ENCODE data around the gene CELSR1.
A peak's percentile ranks its signal among the peaks of the same experiment; 100 is the strongest.

CELSR1 gene

DNA sequence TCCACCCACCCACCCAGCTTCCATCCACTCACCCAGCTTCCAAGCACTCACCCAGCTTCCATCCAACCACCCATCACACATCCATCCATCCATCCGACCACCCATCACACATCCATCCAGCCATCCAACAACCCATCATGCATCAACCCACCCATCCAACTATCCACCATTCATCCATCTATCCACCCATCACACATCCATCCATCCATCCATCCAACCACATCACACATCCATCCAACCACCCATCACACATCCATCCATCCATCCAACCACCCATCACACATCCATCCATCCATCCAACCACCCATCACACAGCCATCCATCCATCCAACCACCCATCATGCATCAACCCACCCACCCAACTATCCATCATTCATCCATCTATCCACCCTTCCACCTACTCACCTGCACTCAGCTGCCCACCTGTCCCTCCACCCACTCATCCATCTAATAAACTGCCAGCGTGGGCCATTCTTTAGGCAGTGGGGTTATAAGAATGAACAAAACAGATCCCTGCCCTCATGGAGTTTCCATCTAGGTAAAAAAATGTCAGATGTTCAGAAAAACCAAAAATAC lies 88.2 kb downstream of the CELSR1 start:
- no peak for DNase-seq (ENCODE audit: low read depth in 3 of 3)

DNA sequence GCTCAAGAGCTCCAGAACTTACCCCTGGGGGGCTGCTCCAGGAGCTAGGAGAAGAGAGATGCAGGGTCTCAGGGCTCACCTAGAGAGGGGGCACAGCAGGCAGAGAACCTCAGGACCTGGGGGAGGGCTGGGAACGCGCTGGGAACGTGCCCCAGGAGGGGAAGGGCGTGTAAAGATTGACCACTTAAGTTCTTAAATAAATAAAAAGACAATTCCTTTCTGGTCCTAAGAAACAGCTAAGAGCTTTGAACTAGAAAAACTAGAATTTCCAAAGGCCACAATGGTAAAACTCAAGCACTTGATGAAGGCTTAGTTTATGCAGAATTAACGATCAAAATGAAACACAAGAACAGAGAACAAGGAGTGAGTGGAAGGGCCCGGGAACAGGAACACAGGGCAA lies 89.1 kb downstream of the CELSR1 start:
- no peak for DNase-seq (ENCODE audit: low read depth in 3 of 3)

DNA sequence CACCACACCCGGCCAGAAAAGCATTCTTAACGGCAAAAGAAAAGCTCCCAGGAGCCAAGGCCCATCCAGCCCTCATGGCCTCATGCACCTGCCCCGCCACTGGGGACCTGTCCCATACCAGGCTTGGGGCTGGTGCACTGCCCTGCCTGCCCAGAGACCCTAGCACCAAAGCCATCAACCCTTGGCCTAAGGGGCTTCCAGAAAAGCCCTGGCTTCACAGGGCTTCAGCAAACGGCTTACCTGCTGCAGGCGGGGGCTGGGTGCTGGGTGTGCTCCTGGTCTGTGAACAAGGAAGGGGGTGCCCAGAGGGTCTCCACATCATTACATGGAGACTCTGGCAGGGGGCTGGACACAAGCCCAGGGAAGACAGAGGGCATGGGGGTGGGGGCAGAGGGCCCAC lies 89.5 kb downstream of the CELSR1 start:
- DNase-seq (ENCODE audit: low read depth in 3 of 3), result no peak

DNA sequence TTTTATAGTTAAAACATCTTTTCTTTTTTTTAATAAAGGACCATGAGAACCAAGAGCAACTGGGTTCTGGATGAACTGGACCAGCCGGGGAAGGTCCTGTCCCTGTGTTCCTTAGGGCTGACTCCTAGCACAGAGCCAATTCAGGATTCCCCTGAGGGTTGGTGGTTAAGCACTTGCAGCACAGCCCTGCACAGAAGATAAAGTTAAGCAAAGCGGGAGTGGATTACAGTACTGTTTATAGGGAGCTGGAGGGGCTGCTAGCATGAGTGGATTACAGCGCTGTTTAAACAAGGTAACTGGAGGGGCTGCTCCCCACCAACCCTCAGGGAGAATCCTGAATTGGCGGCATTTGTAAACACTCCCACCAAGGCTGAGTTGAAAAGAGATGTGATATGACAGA lies 90.6 kb downstream of the CELSR1 start:
- no peak for DNase-seq (ENCODE audit: low read depth in 3 of 3)

DNA sequence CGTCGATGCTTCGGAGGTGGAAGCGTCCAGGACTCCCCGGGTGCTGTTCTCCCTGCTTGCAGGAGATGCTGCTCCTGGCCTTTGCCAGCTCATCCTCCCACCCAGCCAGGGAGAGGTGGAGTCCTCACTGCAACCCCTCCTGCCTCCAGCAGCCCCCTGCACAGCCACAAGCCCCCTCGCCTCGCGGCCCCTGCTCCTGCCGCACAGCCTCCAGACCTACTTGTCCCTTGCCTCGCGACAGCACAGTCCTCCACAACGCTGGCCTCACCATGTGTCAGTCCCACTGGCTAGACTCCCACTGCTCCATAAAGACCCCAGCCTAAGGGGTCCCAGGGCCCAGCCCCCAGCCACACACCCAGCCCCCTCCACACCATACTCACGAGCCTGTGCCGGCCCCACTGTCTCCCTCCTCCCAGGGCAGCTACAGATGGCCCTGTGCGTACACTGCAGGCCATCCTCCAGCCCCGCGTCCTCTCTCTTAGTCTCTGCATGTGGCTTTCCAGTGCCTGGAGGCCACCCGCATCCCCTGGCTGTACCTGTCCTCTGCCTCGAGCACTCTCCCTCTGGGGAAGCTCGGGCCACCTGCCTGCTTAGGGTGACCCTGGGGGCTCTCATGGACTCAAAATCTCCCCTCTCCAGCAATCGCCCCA lies 91.5 kb downstream of the CELSR1 start:
- no peak for DNase-seq (ENCODE audit: low read depth in 3 of 3)

DNA sequence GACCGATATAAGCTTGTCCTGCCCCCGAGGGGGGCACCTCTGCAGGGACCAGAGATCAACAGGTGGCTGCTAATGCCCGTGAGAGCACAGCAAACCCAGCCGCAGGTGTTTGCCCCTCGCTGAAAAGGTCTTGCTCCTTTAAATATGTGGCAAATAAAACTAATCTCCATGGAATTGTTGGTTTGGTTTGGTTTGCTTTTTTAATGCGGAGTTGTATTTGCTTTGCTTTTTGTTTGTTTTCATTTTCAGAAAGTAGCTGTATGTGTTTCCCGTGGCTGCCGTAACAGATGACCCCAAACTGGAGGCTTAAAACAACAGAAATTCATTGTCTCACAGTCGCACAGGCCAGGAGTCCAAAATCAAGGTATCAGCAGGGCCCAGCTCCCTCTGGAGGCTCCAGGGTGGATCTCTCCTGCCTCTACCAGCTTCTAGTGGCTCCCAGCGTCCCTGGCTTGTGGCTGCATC lies 93.0 kb downstream of the CELSR1 start:
- no peak for DNase-seq (ENCODE audit: low read depth in 3 of 3)

DNA sequence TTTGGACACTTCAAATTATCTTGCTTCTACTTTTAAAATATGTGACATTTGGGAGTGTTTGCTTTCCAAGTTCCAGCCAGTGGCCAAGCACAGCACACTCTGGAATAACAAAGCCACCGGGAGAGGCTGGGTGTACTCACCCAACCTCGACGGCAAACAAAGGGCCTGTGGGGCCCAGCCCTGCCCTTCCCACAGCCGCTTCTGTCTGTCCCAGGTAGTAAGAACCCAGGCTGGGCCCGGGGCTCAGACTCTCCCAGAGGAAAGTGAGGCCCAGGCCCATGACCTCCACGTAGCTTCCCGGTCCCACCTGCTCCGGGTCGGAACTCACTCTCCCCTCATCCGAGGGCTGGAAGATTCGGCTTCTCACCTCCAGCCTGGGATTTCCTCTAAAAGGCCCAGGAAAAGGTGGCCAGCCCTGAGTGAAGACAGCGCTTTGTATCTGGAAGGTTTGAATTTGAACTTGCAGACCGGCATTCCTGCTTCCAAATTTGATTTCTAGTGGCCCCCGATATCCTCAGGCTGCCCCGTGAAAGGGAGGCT lies 93.5 kb downstream of the CELSR1 start:
- DNase-seq (ENCODE audit: low read depth in 3 of 3), result no peak

DNA sequence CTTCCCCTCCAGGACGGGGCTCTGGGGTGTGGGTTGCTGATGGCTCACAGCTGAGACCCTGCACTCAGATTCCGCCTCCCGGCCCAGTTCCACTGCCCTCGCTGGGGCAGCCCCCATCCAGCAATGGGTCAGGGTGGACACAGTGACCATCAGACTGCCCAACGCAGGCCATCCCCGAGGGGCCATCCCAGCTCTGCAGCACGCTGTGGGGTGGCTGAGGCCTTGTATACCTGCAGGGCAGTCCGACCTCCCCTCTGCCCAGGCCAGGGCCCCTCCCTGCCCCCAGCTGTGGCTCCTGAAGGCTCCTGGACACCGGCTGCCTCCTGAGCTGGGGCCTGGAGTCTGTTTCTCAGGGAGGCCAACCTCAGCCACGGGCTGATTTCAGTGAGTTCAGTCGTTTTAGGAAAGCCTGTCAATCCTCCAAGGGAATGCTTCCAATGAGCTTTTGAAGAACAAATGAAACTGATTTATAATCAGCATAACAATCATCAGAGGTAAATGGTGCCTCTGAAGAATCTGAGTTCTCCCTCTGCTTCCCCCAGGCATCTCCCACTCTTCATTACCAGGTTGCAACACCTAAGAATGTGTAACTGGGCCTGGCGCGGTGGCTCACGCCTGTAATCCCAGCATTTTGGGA lies 95.1 kb downstream of the CELSR1 start:
- DNase-seq (ENCODE audit: low read depth in 3 of 3), result no peak

DNA sequence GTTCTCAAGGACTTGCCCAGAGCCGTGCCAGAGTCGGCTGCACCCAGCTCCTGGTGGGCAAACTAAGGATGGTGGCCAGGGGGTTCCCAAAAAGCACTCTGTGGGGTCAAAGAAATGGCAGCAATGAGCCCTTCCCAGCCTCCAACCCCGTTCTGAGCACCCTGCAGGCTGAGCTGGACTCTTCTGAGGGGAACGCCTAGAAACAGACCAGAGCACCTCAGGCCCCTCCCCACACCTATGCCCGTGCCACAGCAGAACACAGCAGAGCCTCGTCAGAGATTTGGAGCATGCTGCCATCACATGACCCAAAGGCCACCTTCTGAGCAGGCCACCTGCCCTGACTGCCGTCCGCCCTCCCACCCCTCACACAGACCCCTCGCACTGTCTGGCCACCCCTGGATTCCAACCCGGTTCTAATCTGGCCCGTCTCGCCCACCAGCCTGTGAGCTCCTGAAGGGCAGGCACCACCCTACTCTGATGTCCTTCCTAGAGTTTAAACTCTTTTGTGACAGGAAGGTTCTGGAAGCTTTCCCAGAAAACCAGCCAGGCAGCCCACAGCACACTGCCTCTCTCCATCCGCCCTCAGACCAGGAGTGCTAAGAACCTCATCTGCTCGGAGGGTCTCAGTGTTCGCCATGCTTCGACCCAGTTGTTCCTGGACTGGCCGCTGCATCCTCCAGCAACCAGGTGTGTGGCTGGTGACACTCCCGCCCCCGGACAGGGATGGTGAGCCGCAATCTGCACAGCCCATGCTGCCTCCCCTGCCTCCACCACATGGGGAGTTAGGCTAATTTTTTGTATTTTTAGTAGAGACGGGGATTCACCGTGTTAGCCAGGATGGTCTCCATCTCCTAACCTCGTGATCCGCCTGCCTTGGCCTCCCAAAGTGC lies 97.6 kb downstream of the CELSR1 start:
- no peak for DNase-seq (ENCODE audit: low read depth in 3 of 3)

DNA sequence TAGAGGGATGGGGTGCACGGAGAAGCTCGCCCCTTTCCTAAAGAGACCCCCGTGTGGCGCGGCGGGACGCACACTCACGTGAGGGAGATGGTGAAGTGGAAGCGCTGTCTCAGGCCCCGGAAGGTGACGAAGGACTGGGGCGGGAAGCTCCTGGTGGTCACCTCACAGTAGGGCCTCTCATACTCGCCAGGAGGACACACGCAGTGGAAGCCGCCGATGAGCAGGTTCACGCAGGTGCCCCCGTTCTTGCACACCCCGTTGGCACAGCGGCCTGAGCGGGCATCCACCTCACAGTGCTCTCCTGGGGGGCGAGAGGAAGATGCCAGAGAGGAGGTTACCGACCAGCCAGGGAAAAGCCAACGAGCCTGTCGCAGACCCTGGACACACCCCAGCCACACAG lies 98.3 kb downstream of the CELSR1 start:
- no peak for DNase-seq (ENCODE audit: low read depth in 3 of 3)

DNA sequence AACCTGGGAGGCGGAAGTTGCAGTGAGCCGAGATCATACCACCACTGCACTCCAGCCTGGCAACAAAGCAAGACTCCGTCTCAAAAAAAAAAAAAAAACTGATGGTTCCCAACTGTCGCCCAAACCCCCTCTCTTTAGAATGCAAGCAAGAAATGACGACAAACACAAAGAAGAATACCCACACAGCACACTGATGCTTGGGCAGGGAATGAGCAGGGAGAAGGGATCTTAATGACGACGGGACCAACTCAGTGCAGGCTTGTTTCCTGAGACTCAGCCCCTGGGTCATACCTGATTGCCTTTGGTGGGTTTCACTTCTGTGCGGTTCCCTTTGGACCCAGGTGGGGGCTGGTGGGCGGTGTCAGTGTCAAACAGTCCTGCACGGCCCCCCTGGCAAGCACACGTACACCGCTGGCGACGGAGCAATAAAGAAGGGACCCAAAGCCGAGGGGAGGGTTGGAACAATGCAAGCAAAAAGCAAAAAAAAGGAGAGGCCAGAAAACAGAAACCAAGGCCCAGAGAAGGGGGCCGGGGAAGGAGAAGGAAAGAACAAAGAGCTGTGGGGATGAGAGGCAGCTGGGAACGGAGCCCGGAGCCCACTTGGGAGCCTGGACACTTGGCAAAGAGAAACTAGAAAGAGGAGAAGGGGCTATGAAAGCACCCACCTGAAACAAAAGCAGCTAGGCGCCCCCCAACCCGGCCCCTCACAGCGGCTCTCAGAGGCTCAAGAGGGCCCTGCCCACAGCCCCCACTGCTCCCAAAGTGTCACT lies 99.6 kb downstream of the CELSR1 start:
- no peak for DNase-seq (ENCODE audit: low read depth in 3 of 3)

DNA sequence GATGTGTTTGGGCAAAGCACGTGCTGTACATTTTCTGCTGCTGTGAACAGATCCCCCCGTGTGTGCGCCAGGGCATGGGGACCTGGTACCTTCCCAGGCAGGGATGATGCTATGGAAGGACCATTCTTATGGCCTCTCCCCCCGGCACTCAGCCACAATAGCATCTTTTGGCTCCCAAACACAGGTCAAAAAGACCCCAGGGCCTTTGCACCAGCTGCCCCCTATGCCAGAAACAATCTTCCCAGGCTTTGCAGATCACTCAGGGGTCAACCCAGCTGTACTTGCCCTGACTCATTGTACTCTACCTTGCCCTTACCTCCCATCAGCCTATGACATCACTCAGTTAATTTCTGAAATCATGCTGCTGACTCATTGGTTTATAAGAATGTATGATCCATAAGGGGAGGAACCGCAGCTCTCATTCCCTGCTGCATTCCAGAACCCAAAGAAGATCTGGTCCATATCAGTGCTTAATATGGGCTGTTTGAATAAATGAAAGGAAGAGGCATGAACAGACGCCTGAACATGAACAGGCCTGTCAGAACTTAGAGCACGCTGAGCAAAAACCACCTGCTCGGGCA lies 100.7 kb downstream of the CELSR1 start:
- DNase-seq (ENCODE audit: low read depth in 3 of 3), result no peak

DNA sequence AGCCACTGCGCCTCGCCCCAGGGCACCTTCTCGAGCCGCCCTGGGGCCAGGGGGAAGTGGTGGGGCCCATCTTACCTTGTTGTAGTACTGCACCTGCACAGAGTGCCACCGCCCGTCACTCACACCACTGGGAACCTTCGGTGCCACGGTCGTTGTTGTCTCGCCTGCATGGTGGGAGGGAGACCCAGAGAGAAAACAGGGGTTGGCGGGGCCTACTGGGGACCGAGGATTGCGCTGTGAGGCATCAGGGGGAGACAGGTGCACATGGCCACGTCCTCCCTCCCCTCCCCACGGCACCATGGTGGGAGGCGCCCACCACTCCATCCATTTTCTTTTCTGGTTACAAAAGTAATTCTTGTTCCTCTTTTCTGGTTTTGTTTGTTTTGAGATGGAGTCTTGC lies 104.1 kb downstream of the CELSR1 start:
- no peak for DNase-seq (ENCODE audit: low read depth in 3 of 3)

DNA sequence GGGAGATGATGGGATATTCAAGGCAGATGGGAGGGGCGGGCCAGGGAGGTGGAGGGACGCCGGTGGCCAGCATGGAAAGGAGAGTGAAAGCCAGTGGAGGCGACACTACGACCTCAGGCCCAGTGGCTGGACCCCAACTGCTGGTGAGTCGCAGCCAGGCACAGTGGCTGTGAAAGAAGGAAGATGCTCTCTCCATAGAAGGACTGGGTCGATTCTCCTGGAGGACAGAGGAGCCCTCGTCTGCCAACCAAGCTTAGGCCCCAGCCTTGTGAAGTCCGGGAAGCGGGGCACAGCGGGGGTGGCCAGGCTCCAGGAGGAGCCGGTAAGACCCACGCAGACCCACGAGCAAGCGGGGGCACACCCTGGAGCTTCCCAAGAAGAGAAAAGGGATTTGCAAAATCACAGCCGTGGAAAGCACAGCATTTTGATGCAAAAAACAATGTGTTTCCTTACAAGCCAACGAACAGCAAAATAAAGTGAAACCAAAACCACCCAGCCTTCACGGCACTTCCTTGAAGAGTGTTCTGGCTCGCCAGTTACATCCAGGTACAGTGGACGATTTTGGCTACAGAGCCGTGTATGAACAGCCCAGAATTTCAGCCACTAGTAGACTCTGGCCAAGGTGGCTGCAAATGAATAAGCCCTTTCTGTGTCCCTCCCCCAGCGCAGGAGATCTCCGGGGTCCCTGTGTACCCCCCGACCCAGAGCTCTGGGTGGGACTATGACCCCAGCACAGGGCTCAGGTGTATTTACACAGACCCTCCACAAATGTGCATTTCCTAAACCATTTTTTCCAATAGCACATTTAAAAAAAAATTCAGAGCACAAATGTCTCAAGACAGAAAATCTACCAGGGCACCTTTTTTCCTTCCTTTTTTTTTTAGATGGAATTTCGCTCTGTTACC lies 105.0 kb downstream of the CELSR1 start:
- DNase-seq (ENCODE audit: low read depth in 3 of 3), result peak in 1 of 3 donors; percentile 9

DNA sequence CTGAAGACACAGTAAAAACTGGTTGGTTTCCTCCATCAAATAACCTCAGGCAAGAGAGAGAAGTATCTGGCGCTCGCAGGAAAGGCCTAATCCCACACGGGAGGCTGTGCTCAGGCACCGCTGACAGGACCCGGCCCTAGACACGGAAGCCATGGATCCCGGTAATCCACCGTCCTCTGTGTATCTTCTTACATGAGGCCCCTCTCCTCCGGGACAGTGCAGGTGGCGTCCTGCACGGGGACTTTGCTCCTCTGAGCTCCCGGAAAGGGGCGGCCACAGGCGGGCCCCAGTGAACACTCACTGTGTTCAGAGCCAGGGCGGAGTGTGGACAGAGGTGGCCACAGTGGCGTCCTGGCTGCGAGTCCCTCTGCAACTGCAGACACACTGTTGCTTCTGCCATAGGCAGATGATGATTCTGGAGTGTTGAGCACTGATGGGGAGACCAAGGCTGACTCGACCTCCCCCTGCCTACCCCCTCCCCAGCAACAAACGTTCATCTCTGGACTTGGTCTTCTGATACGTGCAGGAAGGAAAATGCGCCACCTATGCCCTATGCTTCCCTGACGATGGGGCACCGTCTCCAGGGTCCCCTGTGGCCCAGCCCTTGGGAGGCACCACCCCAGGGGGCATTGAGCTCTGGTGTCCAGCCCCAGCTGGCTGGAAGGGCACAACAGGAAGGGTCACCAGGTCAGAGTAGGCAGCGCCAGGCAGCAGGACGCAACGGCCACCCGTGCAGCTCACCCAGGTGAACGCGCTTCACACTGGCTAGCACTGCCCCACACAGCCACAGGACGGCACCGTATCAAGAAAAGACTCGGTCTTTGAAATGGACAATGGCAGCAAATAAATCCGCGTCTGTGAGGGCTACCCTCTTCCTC lies 106.2 kb downstream of the CELSR1 start:
- DNase-seq (ENCODE audit: low read depth in 3 of 3), result no peak

DNA sequence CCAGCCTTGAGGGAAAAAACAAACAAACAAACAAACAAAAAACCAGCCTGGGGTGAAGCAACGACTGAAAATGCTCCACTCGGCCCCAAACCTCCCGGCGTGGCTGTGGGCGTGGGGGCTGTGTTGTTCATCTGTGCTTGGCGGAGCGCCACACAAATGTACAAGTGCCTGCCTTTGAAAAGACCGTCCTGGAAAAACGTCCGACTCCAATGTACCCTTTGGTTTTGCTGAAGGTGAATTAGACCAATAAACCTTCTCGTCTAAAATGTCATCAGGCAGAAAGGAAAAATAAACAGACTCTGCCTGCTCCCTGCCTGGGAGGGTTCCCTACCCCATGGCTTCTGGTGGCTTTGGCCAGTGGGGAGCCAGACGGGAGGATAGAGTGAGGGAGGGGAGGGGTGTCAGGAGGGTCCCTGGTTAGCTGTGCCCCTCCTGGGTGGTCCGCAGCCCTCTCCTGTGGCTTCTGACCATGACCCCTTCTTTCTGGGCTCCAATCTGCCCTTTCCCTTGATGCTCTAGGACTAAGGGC lies 108.0 kb downstream of the CELSR1 start:
- DNase-seq (ENCODE audit: low read depth in 3 of 3), result no peak

DNA sequence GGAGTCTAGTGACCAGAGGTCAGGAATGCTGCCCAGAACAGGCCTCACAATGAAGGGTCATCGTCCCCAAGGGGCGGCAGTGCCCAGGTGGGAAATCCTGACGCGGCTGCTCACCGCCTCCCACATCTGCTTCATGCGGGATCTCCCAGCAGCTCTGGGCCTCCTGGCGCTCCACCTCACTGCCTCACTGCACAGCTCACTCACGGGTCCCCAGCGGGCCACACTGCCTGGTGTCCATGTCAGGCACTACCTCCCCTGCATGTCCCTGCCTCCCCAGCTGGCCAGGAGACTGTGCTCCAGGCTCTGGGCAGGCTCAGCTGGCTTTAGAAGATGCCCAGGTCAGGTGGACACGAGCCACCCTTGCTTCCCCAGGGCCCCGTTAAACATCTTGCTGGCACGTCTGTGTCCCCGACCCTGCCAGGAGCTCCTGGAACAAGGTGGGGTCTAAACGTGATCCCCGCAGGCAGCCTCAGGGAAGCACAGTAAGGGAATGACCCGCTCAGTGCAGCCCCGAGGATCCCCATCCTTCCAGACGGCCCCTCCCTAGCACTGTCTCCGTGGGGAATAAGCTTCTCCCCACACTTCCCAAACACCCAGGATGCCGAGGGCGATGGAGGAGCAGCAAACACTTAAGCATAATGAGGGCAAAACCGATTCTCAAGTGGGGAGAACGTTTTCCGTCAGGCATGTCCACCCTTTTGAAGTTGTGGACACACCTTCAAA lies 108.7 kb downstream of the CELSR1 start:
- no peak for DNase-seq (ENCODE audit: low read depth in 3 of 3)

DNA sequence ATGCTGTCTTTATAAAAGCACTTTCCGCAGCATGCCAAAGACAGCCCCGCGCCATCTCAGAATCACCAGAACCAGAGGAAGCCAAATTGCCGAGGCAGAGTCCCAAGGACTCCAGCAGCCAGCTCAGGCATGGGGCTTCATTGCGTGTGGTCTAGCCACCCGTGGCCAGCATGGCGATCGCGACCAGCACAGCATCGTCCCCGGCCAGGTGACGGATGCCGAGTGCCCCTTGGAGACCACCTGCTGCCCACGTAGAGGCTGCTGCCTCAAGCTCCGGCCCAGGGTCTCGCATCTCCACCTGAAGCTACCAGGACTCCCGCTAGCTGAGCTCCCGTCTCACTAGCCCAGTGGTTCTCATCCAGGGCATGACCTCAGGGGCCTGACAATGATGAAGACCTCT lies 109.2 kb downstream of the CELSR1 start:
- DNase-seq (ENCODE audit: low read depth in 3 of 3), result no peak

Data from stimulated activated CD4-positive, alpha-beta T cell treated with anti-CD3 and anti-CD28 coated beads, TNF-alpha, amount 100 ng/mL, for 48 hours (primary cell).